Measurements from ENCODE around the gene MRPL12.
"Not testable (repeated sequence)": the region's sequence is repeated elsewhere in the genome, so short reads cannot be mapped to it uniquely, and the experiment has no call there.

The MRPL12 gene

DNA sequence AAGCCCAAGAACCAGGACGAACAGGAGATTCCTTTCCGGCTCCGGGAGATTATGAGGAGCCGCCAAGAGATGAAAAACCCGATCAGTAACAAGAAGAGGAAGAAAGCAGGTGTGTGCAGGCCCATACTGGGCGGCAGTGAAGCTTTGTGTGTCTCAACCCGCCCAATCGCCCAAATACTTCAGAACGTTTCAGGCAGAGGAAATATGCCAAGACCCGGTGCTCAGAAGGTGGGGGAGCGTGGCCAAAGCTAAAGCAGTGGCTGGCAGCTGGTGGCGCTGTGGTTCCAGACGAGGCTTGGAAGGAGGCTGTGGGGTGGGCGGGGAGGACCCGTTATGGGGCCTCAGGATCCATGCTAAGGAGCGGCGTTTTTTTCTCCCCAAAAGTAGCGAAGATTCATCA is 35.4 kb upstream of the MRPL12 start:
- DNase-seq (ENCODE audit: low read depth in 1 of 2, low spot score in 1 of 2), result no peak
- in situ Hi-C loops (cut with HindIII; ENCODE audit: low pct_unique_long_range_greater_than_20kb, low sequenced_read_pairs), result no loop called here
- no peak for TF ChIP-seq JUND (IDR thresholded peaks at IDR 0.05; ENCODE audit: low read depth)

DNA sequence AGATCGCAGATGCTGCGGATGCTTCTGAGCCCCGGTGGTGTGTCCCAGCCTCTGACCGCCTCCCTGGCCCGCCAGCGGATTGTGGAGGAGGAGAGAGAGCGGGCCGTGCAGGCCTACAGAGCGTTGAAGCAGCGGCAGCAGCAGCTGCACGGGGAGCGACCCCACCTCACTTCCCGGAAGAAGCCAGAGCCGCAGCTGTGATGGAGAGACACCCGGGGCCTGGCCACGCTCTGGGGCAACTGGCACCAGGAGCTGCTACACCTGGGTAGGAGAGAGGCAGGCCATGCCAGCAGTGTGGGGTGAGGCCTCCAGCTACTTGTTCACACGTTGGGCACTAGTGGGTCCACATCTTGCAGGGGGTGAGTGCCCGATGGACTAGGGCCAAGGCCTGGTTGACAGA is 30.7 kb upstream of the MRPL12 start:
- DNase-seq (ENCODE audit: low read depth in 1 of 2, low spot score in 1 of 2), result no peak
- TF ChIP-seq JUND (IDR thresholded peaks at IDR 0.05; ENCODE audit: low read depth), result no peak
- in situ Hi-C loops (cut with HindIII; ENCODE audit: low pct_unique_long_range_greater_than_20kb, low sequenced_read_pairs), result no loop called here

DNA sequence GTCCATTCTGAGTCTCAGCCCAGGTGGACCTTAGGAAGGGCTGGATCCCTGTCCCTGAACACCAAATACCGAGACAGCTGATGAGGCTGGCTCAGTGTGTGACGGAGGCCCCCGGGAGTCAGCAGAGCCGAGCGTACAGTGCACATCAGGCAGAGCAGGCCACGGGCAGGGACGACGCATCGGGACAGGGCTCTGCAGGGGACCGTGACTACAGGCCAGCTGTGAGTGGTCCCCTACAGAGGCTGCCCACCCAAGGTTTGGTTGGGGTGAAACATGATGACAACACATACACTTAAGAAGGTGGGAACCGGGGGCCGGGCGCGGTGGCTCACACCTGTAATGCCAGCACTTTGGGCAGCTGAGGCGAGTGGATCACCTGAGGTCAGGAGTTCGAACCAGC is 30.2 kb upstream of the MRPL12 start:
- in situ Hi-C loops (cut with HindIII; ENCODE audit: low pct_unique_long_range_greater_than_20kb, low sequenced_read_pairs), result no loop called here
- TF ChIP-seq JUND (IDR thresholded peaks at IDR 0.05; ENCODE audit: low read depth), result no peak
- DNase-seq (ENCODE audit: low read depth in 1 of 2, low spot score in 1 of 2), result no peak

DNA sequence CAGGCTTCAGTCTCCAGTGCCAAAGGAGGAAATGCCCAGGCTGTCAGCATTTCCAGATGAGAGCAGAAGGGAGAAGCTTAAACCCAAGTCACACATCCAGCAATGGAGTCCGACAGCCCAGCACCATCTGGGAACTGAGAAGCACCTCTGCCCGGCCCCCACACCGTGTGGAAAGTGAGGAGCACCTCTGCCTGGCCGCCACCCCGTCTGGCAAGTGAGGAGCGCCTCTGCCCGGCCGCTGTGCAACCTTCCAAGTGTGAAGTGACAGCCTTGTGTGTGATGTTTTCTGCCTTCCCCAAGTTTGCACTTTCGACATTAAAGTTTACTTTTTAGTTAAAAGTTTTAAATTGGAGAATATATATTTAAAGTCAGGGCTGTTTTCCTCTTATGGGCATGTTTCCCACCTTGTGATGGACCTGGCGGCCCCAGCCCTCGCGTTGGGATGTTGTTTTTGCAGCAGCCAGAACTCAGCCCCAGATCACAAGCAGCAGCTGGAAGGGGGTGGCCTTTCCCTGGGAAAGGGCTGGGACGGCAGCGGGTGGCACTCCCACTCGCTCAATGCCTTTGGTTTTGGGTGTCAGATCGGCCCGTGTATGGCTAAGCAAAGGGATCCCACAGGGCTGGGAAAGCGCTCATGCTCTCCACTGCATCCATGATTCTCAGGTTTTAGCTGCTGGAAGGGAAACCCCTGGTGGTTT is 29.5 kb upstream of the MRPL12 start:
- no peak for TF ChIP-seq JUND (IDR thresholded peaks at IDR 0.05; ENCODE audit: low read depth)
- in situ Hi-C loops (cut with HindIII; ENCODE audit: low pct_unique_long_range_greater_than_20kb, low sequenced_read_pairs), result no loop called here
- DNase-seq (ENCODE audit: low read depth in 1 of 2, low spot score in 1 of 2), result no peak

DNA sequence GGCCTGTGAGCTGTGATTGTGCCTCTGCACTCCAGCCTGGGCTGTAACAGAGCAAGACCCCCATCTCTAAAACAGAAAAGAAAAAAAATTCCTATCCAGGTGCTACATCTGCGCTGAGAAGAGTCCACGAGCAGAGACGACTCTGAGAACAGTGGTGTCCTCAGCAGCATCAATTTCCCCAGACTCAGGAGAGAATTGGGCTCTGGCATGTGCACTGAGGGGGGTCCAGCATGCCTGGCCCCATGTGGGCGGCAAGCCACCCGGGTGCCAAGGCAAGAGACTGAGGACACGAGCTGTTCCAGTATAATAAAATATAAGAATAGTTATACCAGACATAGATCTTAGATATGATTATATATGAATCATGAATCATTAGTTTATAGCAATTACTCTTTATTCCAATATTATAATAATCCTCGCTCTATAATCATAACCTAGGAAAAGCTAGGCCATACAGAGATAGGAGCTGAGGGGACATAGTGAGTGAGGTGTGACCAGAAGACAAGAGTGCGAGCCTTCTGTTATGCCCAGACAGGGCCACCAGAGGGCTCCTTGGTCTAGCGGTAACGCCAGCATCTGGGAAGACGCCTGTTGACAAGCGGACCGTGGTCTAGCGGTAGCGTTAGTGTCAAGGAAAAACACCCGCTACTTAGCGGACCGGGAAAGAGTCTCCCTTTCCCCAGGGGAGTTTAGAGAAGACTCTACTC is 27.5 kb upstream of the MRPL12 start:
- DNase-seq (ENCODE audit: low read depth in 1 of 2, low spot score in 1 of 2), result peak in 1 of 2 experiments; percentile 57
- in situ Hi-C loops (cut with HindIII; ENCODE audit: low pct_unique_long_range_greater_than_20kb, low sequenced_read_pairs), result not testable (repeated sequence)

DNA sequence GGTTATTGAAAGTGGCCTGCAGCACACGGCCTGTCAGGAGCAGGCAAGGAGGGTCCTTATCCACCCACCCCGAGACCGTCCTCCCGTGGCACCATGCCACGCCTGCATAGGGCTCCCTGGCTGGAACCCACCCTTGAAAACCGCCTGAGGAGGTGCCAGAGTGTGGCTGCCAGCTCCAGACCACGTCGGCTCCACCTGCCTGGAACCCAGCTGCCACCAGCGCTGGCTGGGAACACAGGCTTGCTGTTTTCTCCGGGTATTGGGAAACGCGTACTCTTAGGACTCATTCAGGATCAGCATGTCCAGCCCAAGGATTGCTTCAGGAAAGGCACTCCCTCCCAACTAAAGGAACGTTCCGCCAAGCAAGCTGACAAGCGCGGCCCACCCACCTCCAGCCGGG is 26.3 kb upstream of the MRPL12 start:
- in situ Hi-C loops (cut with HindIII; ENCODE audit: low pct_unique_long_range_greater_than_20kb, low sequenced_read_pairs), result no loop called here
- TF ChIP-seq JUND (IDR thresholded peaks at IDR 0.05; ENCODE audit: low read depth), result no peak
- DNase-seq (ENCODE audit: low read depth in 1 of 2, low spot score in 1 of 2), result no peak

DNA sequence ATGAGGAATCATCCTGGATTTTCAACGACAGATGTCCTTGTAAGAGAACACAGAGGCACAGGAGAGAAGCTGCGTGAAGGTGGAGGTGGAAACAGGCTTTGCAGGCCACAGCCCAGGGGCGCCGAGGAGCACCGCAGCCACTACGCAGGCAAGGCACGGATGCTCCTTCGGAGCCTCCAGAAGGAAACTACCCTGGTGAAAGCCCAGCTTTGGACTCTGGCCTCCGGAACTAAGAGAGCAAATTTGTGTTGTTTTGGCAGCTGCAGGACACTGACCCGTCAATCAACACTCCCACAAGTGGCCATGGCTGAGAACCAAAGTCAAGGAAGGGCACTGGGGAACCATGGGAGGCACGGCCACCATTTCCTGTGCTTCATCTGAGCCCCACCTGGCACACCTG is 23.0 kb upstream of the MRPL12 start:
- in situ Hi-C loops (cut with HindIII; ENCODE audit: low pct_unique_long_range_greater_than_20kb, low sequenced_read_pairs), result no loop called here
- no peak for TF ChIP-seq JUND (IDR thresholded peaks at IDR 0.05; ENCODE audit: low read depth)
- no peak for DNase-seq (ENCODE audit: low read depth in 1 of 2, low spot score in 1 of 2)

DNA sequence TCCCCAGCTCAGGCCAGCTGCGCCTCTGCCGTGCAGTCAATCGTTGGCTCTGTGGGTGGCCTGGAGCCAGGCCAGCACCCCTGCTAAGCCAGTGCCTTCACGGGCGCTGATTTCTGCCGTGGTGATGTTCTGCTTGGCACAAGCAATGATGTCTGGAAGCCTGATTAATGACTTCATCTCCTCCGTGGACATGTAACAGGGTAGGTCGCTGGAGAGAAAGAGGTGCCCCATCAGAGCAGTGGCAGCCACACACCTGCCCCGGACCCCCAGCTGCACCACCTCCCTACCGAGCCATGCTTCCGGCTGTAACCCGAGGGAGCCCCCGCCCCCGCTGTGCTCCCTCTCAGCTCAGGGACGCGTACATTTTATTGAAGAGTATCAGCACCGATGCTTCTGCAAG is 21.5 kb upstream of the MRPL12 start:
- no peak for TF ChIP-seq JUND (IDR thresholded peaks at IDR 0.05; ENCODE audit: low read depth)
- in situ Hi-C loops (cut with HindIII; ENCODE audit: low pct_unique_long_range_greater_than_20kb, low sequenced_read_pairs), result no loop called here
- DNase-seq (ENCODE audit: low read depth in 1 of 2, low spot score in 1 of 2), result no peak

DNA sequence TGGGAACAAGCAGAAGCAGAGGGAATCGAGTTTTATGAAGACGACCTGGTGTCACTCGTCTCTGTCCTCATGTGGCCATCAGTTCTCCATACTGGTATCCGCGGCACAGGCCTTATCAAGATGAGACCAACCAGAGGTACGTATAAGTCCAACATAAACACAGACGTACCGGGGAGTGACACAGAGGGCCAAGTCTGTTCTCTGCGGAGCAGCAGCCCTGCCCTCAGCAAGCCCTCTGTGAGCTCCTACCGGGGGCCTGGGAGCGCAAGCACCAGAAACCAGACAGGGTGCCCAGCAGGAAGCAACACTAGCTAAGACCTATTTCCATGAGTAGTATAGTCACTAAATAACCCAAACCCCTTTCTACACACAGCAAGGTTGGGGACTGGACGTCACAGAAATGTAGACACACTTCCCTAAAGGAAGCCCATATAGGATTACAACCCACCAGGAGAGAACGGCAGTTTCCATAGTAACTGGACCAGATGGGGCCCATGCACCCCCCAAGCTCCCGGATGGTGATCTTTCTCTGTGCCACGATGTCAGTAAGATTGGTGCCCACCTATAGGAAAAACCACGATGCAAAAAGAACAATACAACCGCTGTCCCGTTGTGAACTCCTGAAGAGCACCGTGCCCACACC is 20.5 kb upstream of the MRPL12 start:
- in situ Hi-C loops (cut with HindIII; ENCODE audit: low pct_unique_long_range_greater_than_20kb, low sequenced_read_pairs), result no loop called here
- TF ChIP-seq JUND (IDR thresholded peaks at IDR 0.05; ENCODE audit: low read depth), result no peak
- DNase-seq (ENCODE audit: low read depth in 1 of 2, low spot score in 1 of 2), result no peak

DNA sequence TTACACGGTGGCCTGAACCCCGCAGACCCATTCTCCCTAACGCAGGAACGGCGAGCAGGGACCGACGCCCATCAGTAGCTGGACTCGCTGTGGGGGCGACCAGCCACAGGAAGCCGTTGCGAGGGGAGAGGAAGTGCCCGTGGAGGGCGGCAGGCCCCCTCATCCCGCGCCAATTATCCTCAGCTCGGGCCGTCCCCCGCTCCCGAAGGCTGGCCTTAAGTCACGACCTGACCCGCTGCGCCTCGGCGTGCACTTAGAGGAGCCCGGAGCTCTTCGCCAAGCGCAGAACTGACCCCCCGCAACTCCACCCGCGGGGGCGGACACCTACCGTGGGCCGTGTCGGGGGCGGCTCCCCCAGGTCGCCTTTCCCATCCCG is 20.0 kb upstream of the MRPL12 start:
- TF ChIP-seq JUND (IDR thresholded peaks at IDR 0.05; ENCODE audit: low read depth), result no peak
- DNase-seq (ENCODE audit: low read depth in 1 of 2, low spot score in 1 of 2), result no peak
- in situ Hi-C loops (cut with HindIII; ENCODE audit: low pct_unique_long_range_greater_than_20kb, low sequenced_read_pairs), result no loop called here

DNA sequence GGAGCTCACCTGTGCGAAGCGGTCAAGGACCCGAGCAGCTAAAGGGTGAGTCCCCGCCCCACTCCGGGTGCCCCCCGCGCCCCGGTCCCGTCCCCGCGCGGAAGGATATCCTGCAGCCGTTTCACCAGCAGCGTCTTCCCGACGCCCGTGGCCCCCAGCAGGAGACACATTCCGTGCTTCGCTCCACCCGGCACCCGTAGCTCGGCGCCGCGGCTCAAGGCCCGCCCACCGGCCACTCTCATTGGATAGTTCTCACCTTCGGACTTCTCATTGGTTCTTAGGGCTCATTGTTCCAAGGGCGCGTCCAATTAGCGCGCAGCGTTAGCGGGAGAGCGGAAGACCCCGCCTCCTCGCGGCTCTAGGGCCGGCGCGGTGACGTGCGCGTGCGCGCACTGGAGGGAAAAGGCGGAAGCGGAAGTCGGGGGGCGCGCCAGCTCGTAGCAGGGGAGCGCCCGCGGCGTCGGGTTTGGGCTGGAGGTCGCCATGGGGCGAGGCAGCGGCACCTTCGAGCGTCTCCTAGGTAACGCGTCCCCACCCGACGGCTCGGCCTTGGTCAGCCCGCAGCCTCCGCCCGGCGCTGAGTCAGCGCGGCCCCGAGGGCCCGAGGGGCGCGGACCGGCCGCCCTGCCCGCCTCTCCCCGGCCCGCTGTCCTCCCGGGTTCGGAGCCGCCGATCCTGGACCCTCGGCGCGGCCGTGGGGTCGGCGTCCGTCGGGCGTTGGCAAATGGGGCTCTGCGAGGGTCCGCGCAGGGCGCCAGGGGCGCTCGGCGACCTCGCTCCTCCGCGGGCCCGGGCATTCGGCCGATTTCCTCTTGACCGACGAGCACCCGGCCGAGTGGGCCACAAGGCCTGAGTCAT is 19.4 kb upstream of the MRPL12 start, which contains the start of the genes ARL16 and HGS:
TSS of gene ARL16 (minus strand) at position 214 of the 858 bp plus-strand sequence. CDS start at position 170, 44 bp downstream.
TSS of gene HGS (plus strand) at position 428 of the 858 bp plus-strand sequence. CDS start at position 484, 56 bp downstream.
- DNase-seq (ENCODE audit: low read depth in 1 of 2, low spot score in 1 of 2), result peak; percentile 100
- no peak for TF ChIP-seq JUND (IDR thresholded peaks at IDR 0.05; ENCODE audit: low read depth)
- in situ Hi-C loops (cut with HindIII; ENCODE audit: low pct_unique_long_range_greater_than_20kb, low sequenced_read_pairs), result no loop called here

DNA sequence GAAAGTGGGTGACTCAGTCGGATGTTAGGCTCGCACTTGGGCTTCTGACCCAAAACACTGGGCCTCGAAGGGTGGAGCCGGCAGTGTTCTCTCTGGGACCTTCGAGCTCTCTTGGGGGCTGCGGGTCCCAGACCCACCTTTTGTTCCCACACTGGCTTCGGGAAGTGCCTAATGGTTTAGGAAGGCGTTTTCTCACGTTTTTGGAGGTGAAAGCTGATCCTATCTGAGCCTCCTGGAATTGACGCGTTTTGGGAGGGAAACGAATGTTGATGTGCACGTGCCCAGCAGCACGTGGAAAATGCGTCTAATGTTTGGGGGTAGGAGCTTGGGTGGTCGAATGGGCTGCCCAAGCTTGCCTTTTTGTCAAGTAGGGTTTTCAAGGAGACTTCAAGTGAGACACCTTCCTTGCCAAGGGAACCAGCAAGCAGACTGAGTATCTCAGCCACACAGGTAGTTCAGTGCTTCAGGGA is 18.7 kb upstream of the MRPL12 start:
- in situ Hi-C loops (cut with HindIII; ENCODE audit: low pct_unique_long_range_greater_than_20kb, low sequenced_read_pairs), result no loop called here
- DNase-seq (ENCODE audit: low read depth in 1 of 2, low spot score in 1 of 2), result no peak
- no peak for TF ChIP-seq JUND (IDR thresholded peaks at IDR 0.05; ENCODE audit: low read depth)
